NCI-H2227 (cell line): ENCODE data around the gene QSOX1.
"Not testable (repeated sequence)": the region's sequence is repeated elsewhere in the genome, so short reads cannot be mapped to it uniquely, and the experiment has no call there.

Experiments used
- DNase-seq: peaks from one replicate; lab custom pipeline; 2025; ENCODE audit not compliant: unreplicated experiment; lab: John Stamatoyannopoulos, UW

The QSOX1 gene, protein sequence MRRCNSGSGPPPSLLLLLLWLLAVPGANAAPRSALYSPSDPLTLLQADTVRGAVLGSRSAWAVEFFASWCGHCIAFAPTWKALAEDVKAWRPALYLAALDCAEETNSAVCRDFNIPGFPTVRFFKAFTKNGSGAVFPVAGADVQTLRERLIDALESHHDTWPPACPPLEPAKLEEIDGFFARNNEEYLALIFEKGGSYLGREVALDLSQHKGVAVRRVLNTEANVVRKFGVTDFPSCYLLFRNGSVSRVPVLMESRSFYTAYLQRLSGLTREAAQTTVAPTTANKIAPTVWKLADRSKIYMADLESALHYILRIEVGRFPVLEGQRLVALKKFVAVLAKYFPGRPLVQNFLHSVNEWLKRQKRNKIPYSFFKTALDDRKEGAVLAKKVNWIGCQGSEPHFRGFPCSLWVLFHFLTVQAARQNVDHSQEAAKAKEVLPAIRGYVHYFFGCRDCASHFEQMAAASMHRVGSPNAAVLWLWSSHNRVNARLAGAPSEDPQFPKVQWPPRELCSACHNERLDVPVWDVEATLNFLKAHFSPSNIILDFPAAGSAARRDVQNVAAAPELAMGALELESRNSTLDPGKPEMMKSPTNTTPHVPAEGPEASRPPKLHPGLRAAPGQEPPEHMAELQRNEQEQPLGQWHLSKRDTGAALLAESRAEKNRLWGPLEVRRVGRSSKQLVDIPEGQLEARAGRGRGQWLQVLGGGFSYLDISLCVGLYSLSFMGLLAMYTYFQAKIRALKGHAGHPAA

DNA sequence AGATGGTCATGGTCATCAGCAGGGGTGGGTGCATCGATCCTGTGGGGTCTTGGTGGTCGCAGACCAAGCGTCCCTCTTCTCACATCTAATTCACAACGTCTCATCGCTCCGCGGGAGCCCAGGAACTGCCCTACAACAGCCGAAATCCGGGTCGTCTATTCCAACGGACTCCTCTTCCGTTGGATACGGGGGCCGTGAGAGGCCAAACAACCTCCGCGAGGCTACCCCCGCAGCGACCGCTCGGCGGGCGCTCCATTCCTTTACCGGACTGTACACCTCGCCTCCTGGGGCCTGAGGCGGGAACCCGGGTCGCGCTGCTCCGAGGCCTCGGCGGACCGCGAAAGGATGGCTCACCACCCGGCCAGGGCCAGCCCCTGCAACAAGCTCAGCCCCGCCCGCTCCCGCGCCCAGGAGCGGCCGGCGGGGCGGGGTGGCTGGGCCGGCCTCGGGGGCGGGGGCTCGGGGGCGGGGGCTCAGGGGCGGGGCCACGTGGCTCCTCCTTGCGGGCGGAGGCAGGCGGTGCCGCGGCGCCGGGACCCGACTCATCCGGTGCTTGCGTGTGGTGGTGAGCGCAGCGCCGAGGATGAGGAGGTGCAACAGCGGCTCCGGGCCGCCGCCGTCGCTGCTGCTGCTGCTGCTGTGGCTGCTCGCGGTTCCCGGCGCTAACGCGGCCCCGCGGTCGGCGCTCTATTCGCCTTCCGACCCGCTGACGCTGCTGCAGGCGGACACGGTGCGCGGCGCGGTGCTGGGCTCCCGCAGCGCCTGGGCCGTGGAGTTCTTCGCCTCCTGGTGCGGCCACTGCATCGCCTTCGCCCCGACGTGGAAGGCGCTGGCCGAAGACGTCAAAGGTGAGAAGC, at the start of gene QSOX1:
QSOX1 (plus strand) TSS at position 545 of the 857 bp plus-strand sequence; CDS start at position 584, 39 bp downstream.
- DNase-seq = peak; percentile 91

- DNase-seq = no peak
These were observed 42.6 kb upstream of the QSOX1 start for GRCh38 chr1:180112091-180112490.

DNA sequence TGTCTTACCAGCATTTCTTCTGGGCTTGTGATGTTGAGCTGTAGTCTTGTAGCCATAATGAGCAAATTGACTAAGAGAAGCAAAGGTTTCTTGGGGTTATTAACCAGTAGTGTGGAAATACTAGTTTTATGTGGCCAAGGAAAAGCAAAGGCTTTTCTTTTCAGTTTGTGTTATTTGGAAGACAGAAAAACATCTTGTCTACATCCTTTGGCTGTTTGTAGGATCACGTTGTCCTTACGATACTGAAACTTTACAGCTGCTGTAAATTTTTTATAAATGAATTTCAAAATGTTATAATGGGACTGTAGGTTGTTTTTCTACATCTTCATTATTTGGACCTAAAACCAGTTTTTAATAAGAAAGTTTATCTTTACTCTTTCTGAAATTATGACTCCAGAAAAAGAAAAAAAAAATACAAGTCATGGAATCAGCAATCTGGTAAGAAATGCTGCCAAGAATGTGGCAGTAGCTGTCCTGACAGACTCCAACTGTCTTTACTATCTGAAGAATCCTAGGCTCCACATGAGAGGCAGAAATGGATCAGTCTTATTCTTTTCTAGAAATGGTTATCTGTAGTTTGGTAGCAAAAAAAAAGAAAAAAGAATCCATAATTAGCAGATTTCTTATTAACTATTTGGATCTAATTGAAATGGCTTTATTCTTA, 41.6 kb upstream of the QSOX1 start:
- DNase-seq = no peak

GRCh38 chr1:180114396-180114945, 40.2 kb upstream of the QSOX1 start:
- no peak for DNase-seq

DNA sequence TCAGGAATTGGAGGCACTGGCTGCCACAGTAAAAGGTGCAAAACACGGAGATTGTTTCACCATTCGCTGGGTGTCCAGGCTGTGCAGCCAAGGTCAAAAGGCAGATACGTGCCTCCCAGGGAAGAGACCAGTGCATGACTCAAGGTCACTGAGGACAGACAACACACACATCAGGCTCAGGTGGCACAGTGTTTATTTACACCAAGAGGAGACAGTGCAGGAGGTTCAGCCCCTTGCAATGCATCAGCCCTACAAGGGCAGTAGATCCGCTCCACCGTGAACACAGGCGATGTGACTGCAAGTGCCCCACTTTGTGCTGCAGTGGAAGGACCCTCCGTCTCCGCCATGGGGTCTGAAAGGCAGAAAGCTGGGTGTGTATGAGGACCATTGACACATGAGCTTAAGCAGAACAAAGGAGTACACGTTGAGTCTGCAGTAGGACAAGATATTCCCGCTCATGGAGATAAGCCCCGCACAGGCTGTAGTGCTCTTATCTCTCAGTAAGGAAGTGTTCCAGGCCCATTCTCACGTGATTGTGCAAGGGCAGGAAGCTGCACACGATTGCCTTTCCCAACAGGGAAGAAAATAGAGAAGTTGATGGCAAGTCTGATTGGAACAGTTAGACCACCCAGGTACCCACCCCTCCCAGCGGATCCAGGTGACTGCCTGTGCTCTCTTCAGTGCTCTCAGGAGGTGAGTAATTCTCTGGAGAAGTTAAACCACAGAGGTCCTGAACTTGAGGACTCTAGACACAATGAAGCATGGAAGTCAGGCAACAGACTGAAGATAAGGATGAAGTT, 37.5 kb upstream of the QSOX1 start:
- no peak for DNase-seq

- no peak for DNase-seq
These were observed 36.9 kb upstream of the QSOX1 start for GRCh38 chr1:180117764-180118116.

DNA sequence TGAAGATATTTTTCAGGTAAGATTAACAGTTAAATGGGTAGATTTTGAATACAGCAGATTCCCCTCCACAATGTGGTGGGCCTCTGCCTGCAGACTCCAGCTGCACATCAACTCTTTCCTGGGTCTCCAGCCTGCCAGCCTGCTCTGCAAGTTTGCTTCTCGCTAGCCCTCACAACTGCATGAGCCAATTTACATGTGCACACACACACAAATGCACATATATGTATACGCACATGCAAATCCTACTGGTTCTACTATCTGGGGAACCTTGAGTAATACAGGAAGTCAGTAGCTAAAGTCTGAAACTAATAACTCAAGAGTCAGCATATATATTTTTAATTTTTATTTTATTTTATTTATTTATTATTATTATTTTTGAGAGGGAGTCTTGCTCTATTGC, 34.8 kb upstream of the QSOX1 start:
- no peak for DNase-seq

DNA sequence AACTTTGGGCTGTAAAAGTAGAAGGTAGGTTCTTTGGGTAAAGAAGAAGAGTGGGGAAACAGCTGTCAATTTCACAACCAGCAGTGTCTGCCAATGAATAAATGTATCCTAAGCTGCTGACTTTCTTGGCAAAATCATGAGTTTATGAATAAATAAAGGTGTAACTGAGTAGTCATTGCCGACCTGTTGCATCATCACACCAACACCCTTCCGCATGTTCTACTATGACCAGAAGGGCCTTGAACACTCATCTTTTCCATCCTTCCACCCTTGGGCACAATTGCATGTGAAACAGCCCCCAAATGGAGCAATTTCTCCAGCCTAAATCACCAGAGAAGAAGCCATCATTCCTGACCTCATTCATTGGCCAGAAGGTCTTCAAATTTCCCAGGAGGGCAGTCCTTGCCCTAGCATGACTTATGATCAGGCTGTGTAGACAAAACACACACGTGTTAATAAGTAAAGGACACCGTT, 31.2 kb upstream of the QSOX1 start:
- no peak for DNase-seq

DNA sequence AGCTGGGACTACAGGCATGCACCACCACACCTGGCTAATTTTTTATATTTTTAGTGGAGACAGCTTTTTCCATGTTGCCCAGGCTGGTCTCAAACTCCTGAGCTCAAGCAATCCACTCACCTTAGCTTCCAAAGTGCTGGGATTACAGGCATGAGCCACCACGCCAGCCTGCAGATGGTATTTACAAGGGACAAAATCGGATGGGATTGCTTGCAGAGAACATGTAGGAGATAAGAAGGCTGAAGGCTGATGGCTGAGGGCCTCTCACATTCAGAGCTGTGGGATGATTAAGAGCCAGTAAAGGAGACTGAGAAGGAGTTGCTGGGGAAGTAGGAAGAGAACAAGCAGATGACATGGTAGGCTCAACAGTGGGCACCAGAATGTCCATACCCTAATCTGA, 24.0 kb upstream of the QSOX1 start:
- no peak for DNase-seq

- no peak for DNase-seq
These were observed 23.2 kb upstream of the QSOX1 start for GRCh38 chr1:180131510-180131909.

DNA sequence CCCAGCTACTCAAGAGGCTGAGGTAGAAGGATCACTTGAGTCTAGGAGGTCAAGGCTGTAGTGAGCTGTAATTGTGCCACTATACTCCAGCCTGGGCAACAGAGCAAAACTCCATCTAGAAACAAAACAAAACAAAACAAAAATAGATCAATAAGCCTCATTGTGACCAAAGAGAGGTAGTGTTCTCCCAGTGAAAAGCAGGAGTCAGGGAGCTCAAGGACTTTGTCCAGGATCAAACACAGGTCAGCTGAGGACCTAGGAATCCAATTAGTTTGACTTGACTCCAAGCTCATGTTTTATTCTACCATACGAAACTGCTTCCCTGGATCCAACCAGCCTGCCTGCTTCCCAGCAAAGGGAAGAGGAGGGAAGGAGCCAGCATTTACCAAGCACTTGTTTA, 21.5 kb upstream of the QSOX1 start:
- DNase-seq = no peak

DNA sequence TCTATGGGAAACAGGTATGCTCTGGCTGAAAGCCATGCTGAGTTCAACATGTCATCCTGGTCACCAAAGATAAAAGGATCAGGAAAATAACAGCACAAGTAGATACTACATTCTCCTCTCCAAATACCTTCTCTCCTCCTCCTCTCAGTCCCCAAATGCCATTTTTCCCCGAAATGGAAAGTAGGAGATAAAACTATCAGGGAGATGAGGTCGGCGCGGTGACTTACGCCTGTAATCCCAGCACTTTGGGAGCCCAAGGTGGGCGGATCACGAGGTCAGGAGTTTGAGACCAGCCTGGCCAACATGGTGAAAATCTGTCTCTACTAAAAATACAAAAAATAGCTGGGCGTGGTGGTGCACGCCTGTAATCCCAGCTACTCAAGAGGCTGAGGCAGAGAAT, 21.0 kb upstream of the QSOX1 start:
- DNase-seq = not testable (repeated sequence)

DNA sequence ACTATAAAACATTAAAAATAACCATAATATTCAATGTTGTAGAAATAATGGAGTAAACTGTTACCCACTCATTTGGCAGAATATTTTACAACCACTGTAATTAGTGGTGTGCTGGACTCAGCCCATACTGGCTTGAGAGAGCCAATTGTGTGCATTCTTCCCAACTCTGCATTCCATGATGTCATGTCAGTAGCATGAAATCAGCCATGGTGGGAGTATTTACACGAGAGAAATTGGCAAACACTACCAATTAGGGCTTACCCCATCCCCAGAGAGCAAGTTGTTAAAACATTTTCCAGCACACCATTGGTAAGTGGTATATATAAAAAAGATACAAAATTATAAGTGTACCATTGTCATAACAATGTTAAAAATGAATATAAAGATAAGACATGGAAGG, 19.1 kb upstream of the QSOX1 start:
- no peak for DNase-seq

GRCh38 chr1:180136331-180136967, 18.2 kb upstream of the QSOX1 start:
- no peak for DNase-seq

GRCh38 chr1:180136968-180137356, 17.7 kb upstream of the QSOX1 start:
- DNase-seq = no peak

DNA sequence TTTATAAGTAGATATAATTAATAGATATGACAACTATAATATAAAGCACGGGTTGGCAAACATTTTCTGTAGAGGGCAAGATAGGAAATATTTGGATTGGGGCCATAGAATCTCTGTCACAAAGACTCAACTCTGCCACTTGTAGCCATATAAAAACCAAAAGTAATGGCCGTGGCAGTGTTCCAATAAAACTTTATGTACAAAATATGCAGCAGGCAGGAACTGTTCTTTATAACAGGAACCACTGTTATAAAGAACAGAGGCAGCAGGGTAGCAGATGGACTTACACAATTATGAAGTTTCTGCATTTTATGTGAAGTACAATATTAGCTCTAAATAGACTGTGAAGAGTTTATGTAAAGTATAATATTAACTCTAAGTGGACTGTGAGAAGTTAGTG, 16.9 kb upstream of the QSOX1 start:
- no peak for DNase-seq

DNA sequence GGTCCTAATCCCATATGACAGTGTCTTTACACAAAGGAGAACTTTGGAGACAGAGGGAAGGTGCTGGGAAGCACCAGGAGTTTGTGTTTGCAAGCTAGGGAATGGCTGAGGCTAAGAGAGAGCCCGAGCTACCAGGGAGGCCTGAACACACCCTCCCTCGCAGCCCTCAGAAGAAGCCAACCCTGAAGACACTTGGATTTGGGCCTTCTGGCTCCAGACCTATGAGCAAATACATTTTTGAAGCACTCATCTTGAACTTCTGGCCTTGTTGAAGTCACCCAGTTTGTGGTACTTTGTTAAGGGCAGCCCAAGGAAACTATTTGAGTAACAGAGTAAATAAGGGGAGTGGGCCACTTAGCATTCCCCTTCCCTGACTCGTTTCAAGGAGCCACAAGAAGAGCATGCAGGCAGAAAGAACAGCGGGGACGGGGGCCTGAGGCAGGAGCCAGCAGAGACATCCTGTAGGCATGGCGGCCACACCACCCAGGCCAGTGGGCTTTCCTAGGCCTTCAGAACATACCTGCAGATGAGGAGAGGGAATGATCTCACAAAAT, 13.2 kb upstream of the QSOX1 start:
- DNase-seq = no peak

DNA sequence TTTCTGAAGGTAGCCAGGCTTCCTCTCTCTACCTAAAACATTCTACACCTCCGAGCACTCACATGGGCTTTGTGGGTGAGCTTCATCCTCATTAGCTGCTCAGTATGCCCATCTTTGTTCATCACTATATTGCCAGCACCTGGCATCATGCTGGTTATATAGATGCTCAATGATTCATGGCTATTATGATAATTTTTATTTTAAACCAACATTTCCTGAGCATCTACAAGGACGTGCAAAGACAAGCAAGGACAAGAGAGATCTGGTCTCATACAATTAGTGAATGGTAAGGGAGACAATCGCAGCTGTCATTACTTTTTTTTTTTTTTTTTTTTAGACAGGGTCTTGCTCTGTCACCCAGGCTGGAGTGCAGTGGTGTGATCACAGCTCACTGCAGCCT, 11.3 kb upstream of the QSOX1 start:
- no peak for DNase-seq
